A549 (cell line): ENCODE data around the gene GRID1.

Experiments used
- CHD4 ChIP-seq: fragments of 200-600 bp; sonication (generic); IDR thresholded peaks from 2 replicates; pipeline ENCODE4 v1.6.1; 2016; ENCODE audit warnings: antibody characterized with exemption, mild to moderate bottlenecking, borderline replicate concordance
- NR3C1 ChIP-seq: fragments of >200 bp; sonication (Bioruptor Twin); formaldehyde crosslinking; IDR thresholded peaks from 3 replicates; pipeline ENCODE4 v1.6.1; 2017
- POLR2A ChIP-seq: IDR thresholded peaks from 2 replicates; pipeline ENCODE4 v1.6.1; 2012; ENCODE audit warnings: mild to moderate bottlenecking, low read length

DNA sequence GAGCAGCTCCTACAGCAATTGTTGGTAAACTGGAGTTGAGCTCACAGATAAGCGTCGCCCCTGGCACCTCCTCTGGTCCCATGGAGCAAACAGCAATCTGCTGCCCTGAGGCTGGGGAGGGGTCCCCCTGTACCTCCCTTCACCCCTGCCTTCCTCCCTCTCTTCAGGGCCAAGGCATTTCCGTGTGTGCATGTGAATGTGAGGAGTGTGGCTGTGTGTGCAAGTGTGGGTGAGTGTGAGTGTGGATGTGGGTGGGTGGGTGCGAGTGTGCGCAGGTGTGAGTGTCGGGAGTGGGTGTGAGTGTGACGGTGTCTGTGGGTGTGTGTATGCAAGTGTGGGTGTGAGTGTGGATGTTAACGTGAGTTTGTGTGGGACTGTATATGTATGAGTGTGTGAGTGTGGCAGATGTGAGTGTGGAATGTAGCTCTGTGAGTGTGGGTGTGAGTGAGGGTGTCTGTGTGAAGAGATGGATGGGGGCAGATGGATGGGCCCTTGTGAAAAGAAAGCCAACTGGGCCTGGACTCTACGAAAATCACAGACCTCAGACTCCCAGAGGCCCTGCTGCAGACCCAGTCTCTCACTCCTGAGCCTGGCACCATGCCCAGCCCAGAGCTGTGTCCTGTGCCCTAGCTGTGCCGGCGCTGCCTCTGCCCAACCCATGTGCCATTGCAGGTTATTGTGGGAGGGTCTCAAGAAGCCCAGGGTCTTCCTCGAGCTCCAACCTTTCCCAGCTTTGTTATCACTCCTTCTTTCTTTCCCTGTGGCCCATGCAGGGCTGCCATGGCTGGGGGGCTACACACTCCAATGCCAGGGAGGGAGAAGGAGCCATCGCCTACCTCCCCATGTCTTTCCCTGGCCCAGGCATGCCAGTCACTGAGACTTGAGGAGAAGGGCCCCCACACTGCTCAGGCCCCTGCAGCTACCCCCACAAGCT lies 73.9 kb downstream of the GRID1 start:
- TF ChIP-seq NR3C1 (no peak), CHD4 (no peak), POLR2A (no peak)
